ENCODE results near the gene TEX26. TPM values are rescaled to one million over a fixed set of nuclear protein-coding genes. Genes with fewer than 3 reads are reported as not detected.

TEX26 gene
- total and polyA plus RNA-seq, 2 of the 4 experiments (the other 2 are of a cell fraction) = not detected

GRCh38 chr13:30963791-30964190 lies 31.3 kb downstream of the TEX26 start:
- peak; percentile 94 for ATAC-seq (ENCODE audit: low read depth)
- TF ChIP-seq MAZ (IDR thresholded peaks at IDR 0.05; ENCODE audit: borderline replicate concordance, low read depth, low read length) (peak; percentile 23; the same call in 1 of the 2 replicates), CTCF (conservative IDR thresholded peaks at IDR 0.05; ENCODE audit: low read depth, low read length) (no peak)
- ChIA-PET CTCF (interaction anchor here (0.6 to 1.2 kb wide), 3 partner anchors 13 to 40 kb away, joined by 3 read pairs; no protein-coding TSS in a partner anchor), POLR2A (ENCODE audit: unreplicated experiment) (no interaction called here)
- Histone ChIP-seq H2BK5ac (ENCODE audit: low read depth, low read length, poor library complexity, severe bottlenecking) (no peak overlapping the region), H3K4me3 (ENCODE audit: insufficient read depth, low read depth, low read length) (no peak overlapping the region), H3K14ac (replicated peaks; ENCODE audit: low read depth, low read length) (0 out of 2 replicates have a peak overlapping the region, but pooled peaks have one; percentile 35), H4K91ac (ENCODE audit: insufficient read depth, low read depth, low read length) (peak overlapping the region; percentile 43; the same call in 1 of the 2 replicates), H2BK15ac (ENCODE audit: low read depth, low read length) (0 out of 3 replicates have a peak overlapping the region, but pooled peaks have one; percentile 3), H3K9me3 (ENCODE audit: control insufficient read depth, insufficient read depth, low read length) (no peaks in the 10 kb centered on the region; the same call in 1 of the 2 replicates), H3K4me2 (ENCODE audit: low read depth, low read length) (peak overlapping the region; percentile 37), H3K23ac (ENCODE audit: low read depth, low read length) (no peak overlapping the region), H2AFZ (replicated peaks; ENCODE audit: low read length, poor library complexity) (peak overlapping the region; percentile 73), H3K36me3 (ENCODE audit: control insufficient read depth, insufficient read depth, low read length) (no peaks in the 10 kb centered on the region), H2BK120ac (ENCODE audit: low read depth, low read length) (peak overlapping the region; percentile 28; the same call in 1 of the 2 replicates), H3K4ac (ENCODE audit: low read depth, low read length) (no peak overlapping the region), H3K27me3 (ENCODE audit: control insufficient read depth, insufficient read depth, low read length) (peaks cover 4% of the 10 kb centered on the region; the same call in 1 of the 2 replicates), H3K9ac (ENCODE audit: low read depth, low read length) (no peak overlapping the region), H3K18ac (ENCODE audit: low read depth, low read length) (0 out of 2 replicates have a peak overlapping the region, but pooled peaks have one; percentile 9), H3K4me1 (ENCODE audit: control insufficient read depth, insufficient read depth, low read length) (peaks cover 7% of the 10 kb centered on the region), H3K56ac (ENCODE audit: extremely low read depth, insufficient read depth, low read length) (no peak overlapping the region), H2BK20ac (ENCODE audit: low read depth, low read length) (no peak overlapping the region; the same call in 1 of the 2 replicates), H3K9me1 (ENCODE audit: insufficient read depth, low read length) (no peaks in the 10 kb centered on the region), H2AK5ac (ENCODE audit: low read depth, low read length) (no peak overlapping the region), H2AK9ac (replicated peaks; ENCODE audit: low read depth, low read length, poor library complexity) (no peak overlapping the region), H3K79me1 (ENCODE audit: low read depth in 1 of 2, low read length in 2 of 2) (no peaks in the 10 kb centered on the region), H3K27ac (ENCODE audit: insufficient read depth, low read length) (no peak overlapping the region), H4K5ac (ENCODE audit: low read depth, low read length) (peak overlapping the region; percentile 46; the same call in 1 of the 2 replicates), H4K8ac (ENCODE audit: low read depth in 2 of 2, low read length in 2 of 2) (no peak overlapping the region), H4K20me1 (ENCODE audit: insufficient read depth, low read length) (no peaks in the 10 kb centered on the region)
- WGBS, 2 experiments (ENCODE audit: extremely low coverage in 2 of 2, insufficient read length in 1 of 2) = 24% methylated on average over 5 of the region's 5 CpGs; no CpG with 5 or more reads in 1 of the 2 experiments
- in situ Hi-C loops (cut with MboI; ENCODE audit: low sequenced_read_pairs) (no loop called here), intact Hi-C loops (cut with micrococcal nuclease) (loop anchor here (5.0 kb wide), 1 partner anchor 46 kb away; no protein-coding TSS in a partner anchor), dilution Hi-C loops (cut with HindIII; ENCODE audit: low sequenced_read_pairs, unreplicated experiment) (no loop called here)
- no TSS peak for BruUV-seq (replicated peaks)
- DNase-seq = peak; percentile 29

Measured in IMR-90 (cell line).